Neural cell (in vitro differentiated cells): ENCODE measurements around the gene EHD4.

ENCODE experiments used
- EZH2 ChIP-seq: fragments of 200-600, 300-800 bp; shearing (Covaris generic), sonication (generic); IDR thresholded peaks from 2 replicates; pipeline ENCODE4 v1.6.1; 2014; ENCODE audit warnings: antibody characterized with exemption, low read length, borderline replicate concordance, mild to moderate bottlenecking; ENCODE audit not compliant: insufficient read depth, poor library complexity, severe bottlenecking
- SMC3 ChIP-seq: fragments of 450-650 bp; conservative IDR thresholded peaks from 2 replicates; pipeline ENCODE4 v1.6.1; 2014; ENCODE audit warnings: antibody characterized with exemption, mild to moderate bottlenecking, moderate library complexity; ENCODE audit not compliant: poor library complexity
- TF ChIP-seq, protein P1 (sequence below): fragments of 450-650 bp; IDR thresholded peaks from 2 replicates; pipeline ENCODE4 v1.5.1; 2014; ENCODE audit warnings: antibody characterized with exemption, mild to moderate bottlenecking, moderate library complexity; ENCODE audit not compliant: poor library complexity, severe bottlenecking
- TF ChIP-seq, protein P2 (sequence below): IDR thresholded peaks from 2 replicates; pipeline ENCODE4 v1.6.1; 2012; ENCODE audit warnings: borderline replicate concordance

DNA sequence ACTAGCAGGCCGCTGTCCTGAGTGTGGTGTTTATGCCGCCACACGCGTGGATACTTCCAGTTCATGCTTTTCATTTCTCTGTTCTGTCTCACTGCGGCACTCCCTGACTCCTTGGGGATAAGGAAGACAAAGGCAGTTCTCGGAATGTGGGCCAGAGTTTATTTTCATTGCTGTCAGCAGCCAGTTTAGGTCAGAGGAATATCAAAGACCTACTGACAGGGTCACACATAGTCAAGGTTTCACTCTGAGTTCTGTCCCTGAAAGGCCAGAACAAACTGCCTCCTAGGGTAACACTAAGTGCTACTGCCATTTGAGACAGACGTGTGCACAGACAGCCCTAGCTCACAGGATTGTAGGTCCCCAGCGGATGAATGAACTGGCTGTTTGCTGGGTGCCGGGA lies 51.2 kb downstream of the EHD4 start:
- TF ChIP-seq, protein P1, sequence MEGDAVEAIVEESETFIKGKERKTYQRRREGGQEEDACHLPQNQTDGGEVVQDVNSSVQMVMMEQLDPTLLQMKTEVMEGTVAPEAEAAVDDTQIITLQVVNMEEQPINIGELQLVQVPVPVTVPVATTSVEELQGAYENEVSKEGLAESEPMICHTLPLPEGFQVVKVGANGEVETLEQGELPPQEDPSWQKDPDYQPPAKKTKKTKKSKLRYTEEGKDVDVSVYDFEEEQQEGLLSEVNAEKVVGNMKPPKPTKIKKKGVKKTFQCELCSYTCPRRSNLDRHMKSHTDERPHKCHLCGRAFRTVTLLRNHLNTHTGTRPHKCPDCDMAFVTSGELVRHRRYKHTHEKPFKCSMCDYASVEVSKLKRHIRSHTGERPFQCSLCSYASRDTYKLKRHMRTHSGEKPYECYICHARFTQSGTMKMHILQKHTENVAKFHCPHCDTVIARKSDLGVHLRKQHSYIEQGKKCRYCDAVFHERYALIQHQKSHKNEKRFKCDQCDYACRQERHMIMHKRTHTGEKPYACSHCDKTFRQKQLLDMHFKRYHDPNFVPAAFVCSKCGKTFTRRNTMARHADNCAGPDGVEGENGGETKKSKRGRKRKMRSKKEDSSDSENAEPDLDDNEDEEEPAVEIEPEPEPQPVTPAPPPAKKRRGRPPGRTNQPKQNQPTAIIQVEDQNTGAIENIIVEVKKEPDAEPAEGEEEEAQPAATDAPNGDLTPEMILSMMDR = no peak
- TF ChIP-seq SMC3 (no peak), EZH2 (no peak)
- TF ChIP-seq, protein P2, sequence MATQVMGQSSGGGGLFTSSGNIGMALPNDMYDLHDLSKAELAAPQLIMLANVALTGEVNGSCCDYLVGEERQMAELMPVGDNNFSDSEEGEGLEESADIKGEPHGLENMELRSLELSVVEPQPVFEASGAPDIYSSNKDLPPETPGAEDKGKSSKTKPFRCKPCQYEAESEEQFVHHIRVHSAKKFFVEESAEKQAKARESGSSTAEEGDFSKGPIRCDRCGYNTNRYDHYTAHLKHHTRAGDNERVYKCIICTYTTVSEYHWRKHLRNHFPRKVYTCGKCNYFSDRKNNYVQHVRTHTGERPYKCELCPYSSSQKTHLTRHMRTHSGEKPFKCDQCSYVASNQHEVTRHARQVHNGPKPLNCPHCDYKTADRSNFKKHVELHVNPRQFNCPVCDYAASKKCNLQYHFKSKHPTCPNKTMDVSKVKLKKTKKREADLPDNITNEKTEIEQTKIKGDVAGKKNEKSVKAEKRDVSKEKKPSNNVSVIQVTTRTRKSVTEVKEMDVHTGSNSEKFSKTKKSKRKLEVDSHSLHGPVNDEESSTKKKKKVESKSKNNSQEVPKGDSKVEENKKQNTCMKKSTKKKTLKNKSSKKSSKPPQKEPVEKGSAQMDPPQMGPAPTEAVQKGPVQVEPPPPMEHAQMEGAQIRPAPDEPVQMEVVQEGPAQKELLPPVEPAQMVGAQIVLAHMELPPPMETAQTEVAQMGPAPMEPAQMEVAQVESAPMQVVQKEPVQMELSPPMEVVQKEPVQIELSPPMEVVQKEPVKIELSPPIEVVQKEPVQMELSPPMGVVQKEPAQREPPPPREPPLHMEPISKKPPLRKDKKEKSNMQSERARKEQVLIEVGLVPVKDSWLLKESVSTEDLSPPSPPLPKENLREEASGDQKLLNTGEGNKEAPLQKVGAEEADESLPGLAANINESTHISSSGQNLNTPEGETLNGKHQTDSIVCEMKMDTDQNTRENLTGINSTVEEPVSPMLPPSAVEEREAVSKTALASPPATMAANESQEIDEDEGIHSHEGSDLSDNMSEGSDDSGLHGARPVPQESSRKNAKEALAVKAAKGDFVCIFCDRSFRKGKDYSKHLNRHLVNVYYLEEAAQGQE = no peak
